SKM-1 treated with dmso at 0.1 percent for 144 hours (cell line): ENCODE measurements around the gene C1orf21.

ENCODE experiments used
- DNase-seq: peaks from one replicate; lab custom pipeline; 2025; ENCODE audit not compliant: unreplicated experiment; lab: John Stamatoyannopoulos, UW

Gene C1orf21

DNA sequence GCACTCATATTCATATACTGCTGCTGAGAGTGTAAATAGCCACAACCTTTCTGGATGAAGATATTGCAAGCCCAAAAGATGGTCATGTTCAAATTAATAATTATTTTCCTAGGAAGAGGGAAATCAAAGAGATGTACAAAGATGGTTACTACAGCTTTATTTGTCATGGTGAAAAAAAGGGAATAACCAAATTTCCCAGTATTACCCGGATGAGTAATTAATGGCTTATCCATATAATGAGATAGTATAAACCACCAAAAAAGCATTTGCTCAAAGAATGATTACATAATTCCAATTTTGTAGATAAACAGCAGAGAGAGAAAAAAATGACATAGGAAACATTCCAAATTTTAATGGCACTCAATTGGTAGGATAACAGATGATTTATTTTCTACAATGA, 165.6 kb downstream of the C1orf21 start:
- DNase-seq: no peak

DNA sequence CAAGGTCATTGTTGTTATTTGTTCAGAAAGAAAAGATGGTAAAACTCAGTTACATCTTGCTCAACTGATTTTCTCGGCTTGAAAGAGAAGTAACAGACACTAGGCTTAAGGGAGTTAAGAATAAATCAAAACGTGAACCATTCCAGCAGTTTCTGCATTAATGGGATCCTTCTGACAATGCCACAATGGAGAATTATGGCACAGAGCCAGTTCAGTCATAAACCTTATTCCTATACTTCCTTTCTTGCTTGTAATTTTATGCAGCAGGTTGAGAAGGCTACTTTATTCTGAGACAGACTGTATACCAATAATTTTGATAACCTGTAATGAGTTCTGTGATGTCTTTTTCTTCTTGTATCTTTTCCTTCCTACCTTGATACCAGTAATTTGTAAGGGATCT, 167.0 kb downstream of the C1orf21 start:
- no peak for DNase-seq

GRCh38 chr1:184555665-184556641, 169.1 kb downstream of the C1orf21 start:
- no peak for DNase-seq

DNA sequence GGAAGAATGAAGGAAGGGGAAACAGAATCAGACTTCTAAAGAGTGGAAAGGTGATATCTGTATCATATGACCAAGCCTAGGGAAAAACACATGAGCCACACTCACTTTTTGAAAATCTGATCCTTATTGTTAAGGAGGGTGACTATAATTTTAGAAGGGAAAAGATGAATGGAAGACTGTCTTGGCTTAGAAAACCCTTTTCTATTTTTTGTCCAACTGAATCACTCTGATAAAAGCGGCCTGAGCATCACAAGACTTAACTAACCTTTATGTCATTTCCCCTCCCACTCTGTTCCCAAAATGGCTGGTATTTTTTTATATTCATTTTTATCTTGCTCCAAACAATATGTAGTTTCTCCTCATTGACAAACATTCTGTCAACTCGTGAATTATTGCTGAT, 169.8 kb downstream of the C1orf21 start:
- DNase-seq: no peak

DNA sequence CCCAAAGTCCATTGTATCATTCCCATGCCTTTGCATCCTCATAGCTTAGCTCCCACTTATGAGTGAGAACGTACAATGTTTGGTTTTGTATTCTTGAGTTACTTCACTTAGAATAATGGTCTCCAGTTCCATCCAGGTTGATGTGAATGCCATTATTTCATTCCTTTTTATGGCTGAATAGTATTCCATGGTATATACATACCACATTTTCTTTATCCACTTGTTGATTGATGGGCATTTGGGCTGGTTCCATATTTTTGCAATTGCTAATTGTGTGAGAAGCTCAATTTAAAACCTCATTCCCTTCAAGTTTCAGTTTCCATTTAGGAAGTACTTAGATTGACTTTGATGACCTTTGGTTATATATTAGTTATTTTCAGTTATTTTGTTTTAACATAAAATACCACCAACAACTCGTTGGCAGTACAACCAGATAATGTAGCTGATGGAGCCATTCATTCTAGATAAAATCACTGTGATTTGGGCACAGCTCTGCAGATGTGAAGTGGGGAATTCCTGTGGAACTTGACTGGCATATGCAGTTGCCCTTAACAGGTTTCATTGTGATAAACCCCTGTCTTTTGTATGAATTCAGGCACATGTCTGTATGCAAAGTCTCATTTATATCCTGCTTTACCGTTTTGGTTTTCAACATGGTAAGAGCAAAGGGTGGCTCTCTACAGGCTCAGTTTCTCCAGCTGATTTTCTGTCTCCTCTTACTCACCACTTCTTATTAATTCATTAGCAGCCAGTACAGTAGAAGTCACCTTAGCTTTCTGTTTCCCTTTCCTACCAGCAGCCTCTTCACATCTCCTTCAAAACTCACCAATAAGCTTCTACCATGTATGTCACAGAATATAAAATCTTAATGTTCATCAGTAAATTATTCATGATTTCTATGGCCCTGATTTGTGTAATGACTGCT, 170.9 kb downstream of the C1orf21 start:
- DNase-seq: no peak

GRCh38 chr1:184558691-184559090, 171.9 kb downstream of the C1orf21 start:
- no peak for DNase-seq

- no peak for DNase-seq
Measured at GRCh38 chr1:184559117-184559713, 172.4 kb downstream of the C1orf21 start.

GRCh38 chr1:184562806-184563205, 176.0 kb downstream of the C1orf21 start:
- no peak for DNase-seq

GRCh38 chr1:184563308-184563707, 176.5 kb downstream of the C1orf21 start:
- peak; percentile 20 for DNase-seq

DNA sequence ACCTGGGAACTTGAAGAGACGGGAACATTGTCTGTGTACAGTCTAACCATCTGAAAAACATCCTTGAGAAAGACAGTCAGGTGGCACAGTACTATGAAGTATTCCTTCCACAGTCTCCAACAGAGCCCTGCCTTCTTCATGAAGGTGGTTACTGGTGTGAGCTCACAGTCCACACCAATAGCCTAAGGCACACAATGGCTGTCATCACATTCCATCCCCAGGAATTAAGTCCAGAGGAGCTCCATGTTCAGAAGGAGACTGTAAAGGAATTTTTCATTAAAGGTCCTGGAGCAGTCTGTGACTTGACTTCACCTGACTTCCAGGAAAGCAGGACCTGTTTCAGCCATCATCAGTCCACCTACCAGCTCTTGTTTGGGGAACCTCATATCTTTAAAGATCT, 180.2 kb downstream of the C1orf21 start:
- DNase-seq: no peak

DNA sequence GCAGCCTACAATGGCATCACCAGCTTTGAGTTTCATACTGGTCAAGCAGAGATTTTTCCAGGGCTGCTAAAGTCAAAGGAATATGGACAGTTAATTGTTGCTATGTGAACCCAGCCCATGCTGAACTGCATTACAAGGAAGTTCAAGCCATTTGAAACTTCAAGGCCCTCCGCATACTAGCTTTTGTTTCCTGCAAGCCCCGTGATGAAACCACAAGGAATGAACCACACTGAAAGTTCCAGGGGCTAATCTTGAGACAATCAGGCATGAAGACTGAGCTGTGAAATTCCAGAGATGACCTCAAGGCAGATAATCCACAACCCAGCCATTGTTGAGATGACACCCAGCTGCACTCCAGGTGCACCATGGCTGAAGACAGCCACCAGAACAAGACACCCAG, 180.8 kb downstream of the C1orf21 start:
- DNase-seq: no peak

- no peak for DNase-seq
Measured at GRCh38 chr1:184568148-184568547, 181.3 kb downstream of the C1orf21 start.

DNA sequence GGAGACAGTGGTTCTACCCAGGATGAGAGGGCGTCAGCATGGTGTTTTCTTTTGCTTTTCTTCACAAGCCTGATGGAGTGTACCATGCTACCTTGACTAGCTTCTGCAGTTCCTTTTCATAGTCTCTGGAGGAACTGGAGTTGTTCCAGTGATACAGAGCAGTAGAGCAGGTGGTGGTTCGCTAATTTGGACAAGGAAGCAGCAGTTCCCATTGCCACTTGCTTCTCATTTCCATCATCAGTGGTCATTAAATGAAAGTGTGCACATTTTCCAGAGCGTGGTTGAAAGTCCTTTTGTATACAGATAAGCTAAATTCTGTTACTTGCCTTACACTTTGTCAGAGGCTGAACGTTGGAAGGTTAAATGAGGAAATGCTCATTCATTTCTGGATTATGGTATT, 182.3 kb downstream of the C1orf21 start:
- no peak for DNase-seq

DNA sequence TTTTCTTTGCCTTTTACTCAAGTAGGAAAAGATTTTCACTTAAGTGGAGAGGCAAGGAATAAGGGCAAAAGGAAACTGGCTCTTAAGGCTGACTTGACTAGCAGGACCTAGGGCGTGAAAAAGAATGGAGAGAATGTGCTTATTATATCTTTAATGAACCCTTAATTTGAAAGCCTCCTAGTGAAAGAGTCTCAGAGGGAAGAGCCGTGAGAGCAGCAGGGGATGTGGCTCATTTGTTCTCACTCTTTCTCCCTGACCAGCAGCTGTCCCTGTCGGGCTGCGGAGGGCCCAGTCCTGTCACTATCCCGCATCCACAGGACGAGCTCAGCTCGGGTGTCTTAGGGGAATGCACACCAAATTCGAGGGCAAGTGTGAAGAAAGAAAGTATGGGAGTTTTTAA, 187.8 kb downstream of the C1orf21 start:
- no peak for DNase-seq

GRCh38 chr1:184576822-184577221, 190.0 kb downstream of the C1orf21 start:
- DNase-seq: no peak

- DNase-seq: no peak
Measured at GRCh38 chr1:184577319-184577718, 190.5 kb downstream of the C1orf21 start.

- no peak for DNase-seq
Measured at GRCh38 chr1:184582411-184582810, 195.6 kb downstream of the C1orf21 start.

DNA sequence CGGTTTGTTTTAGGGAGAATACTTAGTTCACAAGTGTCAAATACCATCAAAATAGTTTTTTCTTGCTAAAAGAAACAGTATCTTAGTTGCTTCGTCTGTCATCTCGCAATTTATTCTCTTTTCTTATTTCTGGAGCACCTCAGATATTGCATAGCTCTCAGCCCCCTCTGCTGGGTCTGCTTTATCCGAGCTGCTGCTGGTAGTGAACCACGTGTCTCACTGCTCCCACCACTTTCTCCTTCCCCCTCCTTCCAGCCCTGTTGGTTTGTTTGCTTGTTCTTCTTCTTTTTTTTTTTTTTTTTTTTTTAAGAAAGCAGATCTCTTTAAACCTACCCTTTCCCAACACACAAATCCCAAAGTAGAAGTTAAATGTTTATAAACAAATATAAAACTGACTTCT, 197.0 kb downstream of the C1orf21 start:
- no peak for DNase-seq

DNA sequence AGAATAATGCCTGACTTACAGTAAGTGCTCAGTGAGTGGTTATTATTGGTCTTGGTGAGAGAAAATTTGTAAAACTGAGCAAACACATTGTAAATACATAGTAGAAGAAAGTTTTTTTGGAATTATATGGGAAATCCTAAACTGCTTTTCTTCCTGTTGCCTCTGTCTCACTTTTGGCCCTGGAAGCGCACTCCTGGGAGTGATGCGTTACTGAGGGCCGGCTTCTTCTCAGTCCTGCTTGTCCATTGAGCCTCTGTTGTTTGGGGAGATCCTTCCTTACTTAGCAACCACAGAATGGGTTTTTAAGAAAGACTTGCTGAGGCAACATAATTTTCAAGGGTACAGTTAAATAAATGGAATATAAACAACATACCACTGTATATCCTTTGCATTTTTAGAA, 201.9 kb downstream of the C1orf21 start:
- DNase-seq: no peak

- no peak for DNase-seq
Measured at GRCh38 chr1:184590163-184590750, 203.4 kb downstream of the C1orf21 start.

DNA sequence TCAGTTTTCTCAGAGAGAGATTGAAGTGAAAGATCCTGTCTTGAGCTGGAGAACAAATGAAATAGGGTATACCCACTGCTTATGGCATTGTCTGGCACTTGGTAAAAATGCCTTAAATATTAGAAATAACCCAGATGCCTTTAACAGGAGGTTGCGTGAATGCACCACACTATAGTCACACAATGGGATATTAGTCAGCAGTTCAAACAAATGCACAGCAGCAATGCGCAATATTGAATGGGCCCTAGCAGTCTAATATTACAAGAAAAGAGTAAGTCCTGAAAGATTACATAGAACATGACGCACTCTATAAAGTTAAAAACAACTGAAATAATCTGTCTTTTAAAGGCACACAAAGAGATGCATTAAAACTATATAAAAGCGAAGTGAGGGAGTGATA, 206.8 kb downstream of the C1orf21 start:
- no peak for DNase-seq
